IMR-90 (cell line): ENCODE measurements around the gene CD276. TPM values are rescaled to one million over a fixed set of nuclear protein-coding genes. Genes with fewer than 3 reads are reported as not detected.

Experiments used
- ATAC-seq: fragments of 200-7000 bp; cut with Tn5 transposase; 2 replicates; pipeline ENCODE4 v1.9.1; 2020; ENCODE audit warnings: low read depth, mild to moderate bottlenecking, moderate library complexity
- BruUV-seq: library from RNA; stranded (reverse); fragments of 400-500 nt; replicated peaks from 2 replicates; lab custom pipeline; 2021; lab: Mats Ljungman, UMichigan
- CTCF ChIA-PET: fragments of 300-600 bp; formaldehyde crosslinking; extraction: SDS; loops from one replicate; lab custom pipeline; 2021; ENCODE audit warnings: antibody characterized with exemption; lab: Yijun Ruan, JAX
- POLR2A ChIA-PET: fragments of 300-600 bp; sonication (Branson Sonifier 250); formaldehyde crosslinking; loops from one replicate; lab custom pipeline; 2022; ENCODE audit warnings: antibody characterized with exemption; ENCODE audit not compliant: unreplicated experiment; lab: Charles Lee
- DNase-seq: peaks from one replicate; pipeline ENCODE4 v3.0.0; 2013
- H2AFZ ChIP-seq: replicated peaks from 2 replicates; pipeline ENCODE3; 2013; ENCODE audit warnings: low read length, mild to moderate bottlenecking; ENCODE audit not compliant: poor library complexity
- H2AK5ac ChIP-seq: 2 replicates; pipeline ENCODE4 v1.6.1; 2013; ENCODE audit warnings: low read depth, low read length, inconsistent platforms
- H2AK9ac ChIP-seq: replicated peaks from 2 replicates; pipeline ENCODE3; 2013; ENCODE audit warnings: mild to moderate bottlenecking, low read depth, low read length, moderate library complexity; ENCODE audit not compliant: poor library complexity
- H2BK120ac ChIP-seq: 2 replicates; pipeline ENCODE4 v1.6.1; 2013; ENCODE audit warnings: low read depth, low read length, inconsistent platforms
- H2BK15ac ChIP-seq: 3 replicates; pipeline ENCODE4 v1.6.1; 2013; ENCODE audit warnings: low read depth, low read length, inconsistent platforms
- H2BK20ac ChIP-seq: 2 replicates; pipeline ENCODE4 v1.6.1; 2013; ENCODE audit warnings: low read depth, mild to moderate bottlenecking, inconsistent platforms, low read length, moderate library complexity
- H2BK5ac ChIP-seq: 2 replicates; pipeline ENCODE4 v1.6.1; 2013; ENCODE audit warnings: mild to moderate bottlenecking, low read depth, low read length, inconsistent platforms; ENCODE audit not compliant: poor library complexity, severe bottlenecking
- H3K14ac ChIP-seq: replicated peaks from 2 replicates; pipeline ENCODE4 v1.6.1; 2013; ENCODE audit warnings: low read depth, low read length, inconsistent platforms
- H3K18ac ChIP-seq: 2 replicates; pipeline ENCODE4 v1.6.1; 2013; ENCODE audit warnings: low read depth, low read length, control low read depth
- H3K23ac ChIP-seq: 2 replicates; pipeline ENCODE4 v1.6.1; 2013; ENCODE audit warnings: low read depth, low read length, inconsistent platforms
- H3K27ac ChIP-seq: 2 replicates; pipeline ENCODE4 v1.5.1; 2013; ENCODE audit warnings: mild to moderate bottlenecking, control low read depth, low read length; ENCODE audit not compliant: insufficient read depth
- H3K27me3 ChIP-seq: 2 replicates; pipeline ENCODE4 v1.6.1; 2013; ENCODE audit warnings: low read length; ENCODE audit not compliant: control insufficient read depth, insufficient read depth
- H3K36me3 ChIP-seq: 2 replicates; pipeline ENCODE4 v1.6.1; 2013; ENCODE audit warnings: low read length, mixed read lengths; ENCODE audit not compliant: control insufficient read depth, insufficient read depth
- H3K4ac ChIP-seq: 2 replicates; pipeline ENCODE4 v1.6.1; 2013; ENCODE audit warnings: low read depth, low read length, inconsistent platforms
- H3K4me1 ChIP-seq: 2 replicates; pipeline ENCODE4 v1.6.1; 2013; ENCODE audit warnings: low read length, mixed read lengths; ENCODE audit not compliant: control insufficient read depth, insufficient read depth
- H3K4me2 ChIP-seq: 2 replicates; pipeline ENCODE4 v1.6.1; 2013; ENCODE audit warnings: low read depth, mild to moderate bottlenecking, control low read depth, low read length, moderate library complexity
- H3K4me3 ChIP-seq: 2 replicates; pipeline ENCODE4 v1.5.1; 2013; ENCODE audit warnings: low read depth, mild to moderate bottlenecking, control low read depth, low read length, moderate library complexity; ENCODE audit not compliant: insufficient read depth
- H3K56ac ChIP-seq: 2 replicates; pipeline ENCODE4 v1.6.1; 2013; ENCODE audit warnings: low read length, inconsistent platforms; ENCODE audit not compliant: insufficient read depth; ENCODE audit errors: extremely low read depth
- H3K79me1 ChIP-seq, 2 experiments: 2 replicates each; pipeline ENCODE4 v1.6.1; 2013; ENCODE audit warnings: low read length in 2 of 2, inconsistent platforms in 1 of 2, low read depth in 1 of 2
- H3K9ac ChIP-seq: 2 replicates; pipeline ENCODE4 v1.6.1; 2013; ENCODE audit warnings: low read depth, low read length, control low read depth
- H3K9me1 ChIP-seq: 2 replicates; pipeline ENCODE4 v1.6.1; 2013; ENCODE audit warnings: low read length, inconsistent platforms; ENCODE audit not compliant: insufficient read depth
- H3K9me3 ChIP-seq: 2 replicates; pipeline ENCODE4 v1.6.1; 2013; ENCODE audit warnings: low read length; ENCODE audit not compliant: control insufficient read depth, insufficient read depth
- H4K20me1 ChIP-seq: 2 replicates; pipeline ENCODE4 v1.6.1; 2013; ENCODE audit warnings: low read length, inconsistent platforms; ENCODE audit not compliant: insufficient read depth
- H4K5ac ChIP-seq: 2 replicates; pipeline ENCODE4 v1.6.1; 2013; ENCODE audit warnings: mild to moderate bottlenecking, low read depth, low read length, control low read depth
- H4K8ac ChIP-seq, 2 experiments: 2 replicates each; pipeline ENCODE4 v1.6.1; 2013; ENCODE audit warnings: low read depth in 2 of 2, low read length in 2 of 2, control low read depth in 1 of 2, inconsistent platforms in 1 of 2
- H4K91ac ChIP-seq: 2 replicates; pipeline ENCODE4 v1.6.1; 2013; ENCODE audit warnings: low read depth, low read length, inconsistent platforms; ENCODE audit not compliant: insufficient read depth
- BHLHE40 ChIP-seq: fragments of 150-350 bp; IDR thresholded peaks from 2 replicates; pipeline ENCODE4 v1.6.1; 2016; ENCODE audit warnings: mild to moderate bottlenecking, low read depth, low read length
- CTCF ChIP-seq: conservative IDR thresholded peaks from 2 replicates; pipeline ENCODE4 v1.5.1; 2012; ENCODE audit warnings: mild to moderate bottlenecking, low read depth, low read length, improper control_type of control experiment
- ELK1 ChIP-seq: fragments of 150-350 bp; IDR thresholded peaks from 2 replicates; pipeline ENCODE4 v1.6.1; 2016; ENCODE audit warnings: low read depth, mild to moderate bottlenecking, low read length, moderate library complexity, borderline replicate concordance
- FOS ChIP-seq: fragments of 150-350 bp; IDR thresholded peaks from 2 replicates; pipeline ENCODE4 v1.6.1; 2016; ENCODE audit warnings: low read depth, low read length
- MAFK ChIP-seq: IDR thresholded peaks from 2 replicates; pipeline ENCODE4 v1.6.1; 2012; ENCODE audit warnings: low read depth, low read length, improper control_type of control experiment
- MAZ ChIP-seq: IDR thresholded peaks from 2 replicates; pipeline ENCODE4 v1.6.1; 2012; ENCODE audit warnings: low read depth, mild to moderate bottlenecking, low read length, improper control_type of control experiment, moderate library complexity, borderline replicate concordance
- MXI1 ChIP-seq: IDR thresholded peaks from 2 replicates; pipeline ENCODE4 v1.6.1; 2012; ENCODE audit warnings: low read depth, mild to moderate bottlenecking, low read length, moderate library complexity, borderline replicate concordance
- NFE2L2 ChIP-seq: fragments of 150-350 bp; IDR thresholded peaks from 2 replicates; pipeline ENCODE4 v1.6.1; 2016; ENCODE audit warnings: low read depth, mild to moderate bottlenecking, low read length
- POLR2A ChIP-seq: IDR thresholded peaks from 2 replicates; pipeline ENCODE4 v1.6.1; 2012; ENCODE audit warnings: mild to moderate bottlenecking, low read depth, low read length
- RAD21 ChIP-seq: IDR thresholded peaks from 2 replicates; pipeline ENCODE4 v1.6.1; 2012; ENCODE audit warnings: low read length, improper control_type of control experiment
- RCOR1 ChIP-seq: IDR thresholded peaks from 2 replicates; pipeline ENCODE4 v1.6.1; 2012; ENCODE audit warnings: mild to moderate bottlenecking, low read length, improper control_type of control experiment; ENCODE audit not compliant: insufficient replicate concordance
- SMC3 ChIP-seq: fragments of 150-350 bp; IDR thresholded peaks from 2 replicates; pipeline ENCODE4 v1.6.1; 2016; ENCODE audit warnings: low read depth, mild to moderate bottlenecking, antibody characterized with exemption, low read length, moderate library complexity
- USF2 ChIP-seq: fragments of 150-350 bp; IDR thresholded peaks from 2 replicates; pipeline ENCODE4 v1.6.1; 2017; ENCODE audit warnings: mild to moderate bottlenecking, antibody characterized with exemption, low read length, low read depth
- WGBS, 2 experiments: methylation state at CpG; one replicate each; pipeline versions ENCODE4 v1.1.5 to v1.1.7; 2013; ENCODE audit warnings: missing lambda C conversion rate in 2 of 2; ENCODE audit not compliant: insufficient read length in 1 of 2; ENCODE audit errors: extremely low coverage in 2 of 2; 5-methylcytosine and 5-hydroxymethylcytosine counted together
- dilution Hi-C: fragments of 300-500 bp; cut with HindIII; formaldehyde crosslinking; loops from one replicate; pipeline ENCODE4 v1.14.3; 2018; ENCODE audit warnings: low sequenced_read_pairs; ENCODE audit not compliant: unreplicated experiment
- in situ Hi-C: fragments of 300-500 bp; cut with MboI; formaldehyde crosslinking; loops from 3 replicates; pipeline ENCODE4 v1.14.3; 2019; ENCODE audit warnings: low sequenced_read_pairs, inconsistent platforms, mixed read lengths
- intact Hi-C: fragments of 100-400 bp; cut with micrococcal nuclease; formaldehyde crosslinking; loops from 2 replicates; pipeline ENCODE4 v1.10.0; 2022
- polyA plus RNA-seq, 3 experiments: library from polyadenylated mRNA; depleted of rRNA; stranded (reverse); fragments of >200 nt; gene quantifications; 2 replicates each; pipeline ENCODE4 v1.2.3, GENCODE V29; 2012; ENCODE audit warnings: low replicate concordance in 1 of 3
- total RNA-seq: library from RNA; depleted of rRNA; stranded (reverse); fragments of >200 nt; gene quantifications from 2 replicates; pipeline ENCODE4 v1.2.3, GENCODE V29; 2012

CD276 gene
- total and polyA plus RNA-seq, 2 of the 4 experiments (the other 2 are of a cell fraction) = 30.8 to 149 TPM

GRCh38 chr15:73681063-73681462 lies 3.1 kb upstream of the CD276 start:
- CTCF ChIA-PET = no interaction called here
- intact Hi-C loops (loop anchor here (5.0 kb wide), 1 partner anchor 44 kb away; no protein-coding TSS in a partner anchor), dilution Hi-C loops (no loop called here)

More at GRCh38 chr15:73681063-73681462, 3.1 kb upstream of the CD276 start:
- Histone ChIP-seq H4K91ac (no peak overlapping the region), H3K14ac (no peak overlapping the region), H3K56ac (no peak overlapping the region), H2AK9ac (no peak overlapping the region), H4K8ac (no peak overlapping the region), H2BK20ac (no peak overlapping the region), H3K4ac (no peak overlapping the region), H2BK5ac (no peak overlapping the region), H3K23ac (no peak overlapping the region), H3K18ac (no peak overlapping the region), H3K9me3 (no peaks in the 10 kb centered on the region), H3K27me3 (peaks cover 10% of the 10 kb centered on the region), H4K20me1 (peaks cover 10% of the 10 kb centered on the region; the same call in 1 of the 2 replicates), H3K79me1 (peaks cover 5 to 14% of the 10 kb centered on the region in 2 experiments; a peak in 3 of 4 replicates), H3K9me1 (peaks cover 9% of the 10 kb centered on the region), H3K27ac (no peak overlapping the region), H3K9ac (no peak overlapping the region), H3K36me3 (no peaks in the 10 kb centered on the region), H2AFZ (no peak overlapping the region), H2AK5ac (no peak overlapping the region), H4K5ac (no peak overlapping the region), H2BK15ac (no peak overlapping the region), H2BK120ac (no peak overlapping the region), H3K4me1 (peaks cover 7% of the 10 kb centered on the region), H3K4me2 (no peak overlapping the region), H3K4me3 (no peak overlapping the region)
- DNase-seq (no peak), ATAC-seq (no peak)
- in situ Hi-C loops = no loop called here
- no CpG with 5 or more reads among the region's 3 CpGs for WGBS, 2 experiments
- no TSS peak for BruUV-seq
- POLR2A ChIA-PET = no interaction called here
- TF ChIP-seq RAD21 = no peak
- no peak for TF ChIP-seq RCOR1
- no peak for TF ChIP-seq MAFK
- no peak for TF ChIP-seq USF2
- no peak for TF ChIP-seq POLR2A
- no peak for TF ChIP-seq BHLHE40
- TF ChIP-seq SMC3 = no peak
- TF ChIP-seq MXI1 = no peak
- no peak for TF ChIP-seq ELK1
- no peak for TF ChIP-seq FOS
- no peak for TF ChIP-seq NFE2L2
- no peak for TF ChIP-seq CTCF
- no peak for TF ChIP-seq MAZ
